A673 (cell line): Measurements from ENCODE around the gene DUSP18. TPM values are rescaled to one million over a fixed set of nuclear protein-coding genes. Genes with fewer than 3 reads are reported as not detected.

Experiments used
- BruUV-seq: library from RNA; stranded (reverse); fragments of 400-500 nt; replicated peaks from 2 replicates; lab custom pipeline; 2021; lab: Mats Ljungman, UMichigan
- CTCF ChIA-PET: fragments of 300-600 bp; sonication (Branson Sonifier 250); formaldehyde crosslinking; loops from one replicate; lab custom pipeline; 2022; ENCODE audit warnings: antibody characterized with exemption; lab: Charles Lee
- POLR2A ChIA-PET: fragments of 300-600 bp; sonication (Branson Sonifier 250); formaldehyde crosslinking; loops from one replicate; lab custom pipeline; 2022; ENCODE audit warnings: antibody characterized with exemption; ENCODE audit not compliant: low non-redundant PET; lab: Charles Lee
- DNase-seq: peaks from one replicate; pipeline ENCODE4 v3.0.0-alpha.2; 2015; ENCODE audit warnings: low spot score
- H3K27ac ChIP-seq: fragments of 200-600 bp; sonication (generic); 2 replicates; pipeline ENCODE4 v1.5.1; 2016; ENCODE audit warnings: mixed run types, low read depth, mild to moderate bottlenecking, mixed read lengths, antibody characterized with exemption, low read length; ENCODE audit not compliant: poor library complexity, severe bottlenecking
- H3K27me3 ChIP-seq: fragments of 200-600 bp; sonication (generic); replicated peaks from 2 replicates; pipeline ENCODE4 v1.6.1; 2017; ENCODE audit warnings: mixed run types, low read depth, mild to moderate bottlenecking, mixed read lengths, antibody characterized with exemption, low read length; ENCODE audit not compliant: insufficient read depth, poor library complexity
- H3K36me3 ChIP-seq: fragments of 200-600 bp; sonication (generic); 2 replicates; pipeline ENCODE4 v1.6.1; 2016; ENCODE audit warnings: mixed run types, mild to moderate bottlenecking, mixed read lengths, antibody characterized with exemption, low read length; ENCODE audit not compliant: insufficient read depth, poor library complexity, severe bottlenecking
- H3K4me1 ChIP-seq: fragments of 200-600 bp; sonication (generic); 2 replicates; pipeline ENCODE4 v1.6.1; 2017; ENCODE audit warnings: mixed run types, mild to moderate bottlenecking, mixed read lengths, antibody characterized with exemption, low read length; ENCODE audit not compliant: insufficient read depth, poor library complexity, severe bottlenecking
- H3K4me3 ChIP-seq: fragments of 200-600 bp; sonication (generic); 2 replicates; pipeline ENCODE4 v1.5.1; 2016; ENCODE audit warnings: low read depth, mixed run types, mild to moderate bottlenecking, mixed read lengths, low read length; ENCODE audit not compliant: poor library complexity, severe bottlenecking
- H3K9me3 ChIP-seq: fragments of 200-600 bp; sonication (generic); 2 replicates; pipeline ENCODE4 v1.6.1; 2016; ENCODE audit warnings: mixed run types, low read depth, mild to moderate bottlenecking, mixed read lengths, antibody characterized with exemption, low read length; ENCODE audit not compliant: poor library complexity, severe bottlenecking
- EZH2 ChIP-seq: fragments of 200-600 bp; sonication (generic); IDR thresholded peaks from 2 replicates; pipeline ENCODE4 v1.6.1; 2017; ENCODE audit warnings: borderline replicate concordance, low read depth, mild to moderate bottlenecking, mixed read lengths, antibody characterized with exemption, low read length; ENCODE audit not compliant: poor library complexity, severe bottlenecking
- intact Hi-C: fragments of 100-400 bp; cut with micrococcal nuclease; formaldehyde crosslinking; loops from one replicate; pipeline ENCODE4 v1.10.0; 2022; ENCODE audit not compliant: unreplicated experiment
- total RNA-seq: library from RNA; stranded (reverse); gene quantifications from 2 replicates; pipeline ENCODE4 v1.2.3, GENCODE V29; 2021
- TF ChIP-seq, protein P1 (sequence below): fragments of 300-800, 200-600 bp; sonication (generic); conservative IDR thresholded peaks from 2 replicates; pipeline ENCODE4 v1.5.1; 2017; ENCODE audit warnings: low read depth, mild to moderate bottlenecking, antibody characterized with exemption, low read length, moderate library complexity, mixed read lengths

DUSP18 gene
- total RNA-seq, 1 experiment from 2014 or later = 5.2 TPM

DNA sequence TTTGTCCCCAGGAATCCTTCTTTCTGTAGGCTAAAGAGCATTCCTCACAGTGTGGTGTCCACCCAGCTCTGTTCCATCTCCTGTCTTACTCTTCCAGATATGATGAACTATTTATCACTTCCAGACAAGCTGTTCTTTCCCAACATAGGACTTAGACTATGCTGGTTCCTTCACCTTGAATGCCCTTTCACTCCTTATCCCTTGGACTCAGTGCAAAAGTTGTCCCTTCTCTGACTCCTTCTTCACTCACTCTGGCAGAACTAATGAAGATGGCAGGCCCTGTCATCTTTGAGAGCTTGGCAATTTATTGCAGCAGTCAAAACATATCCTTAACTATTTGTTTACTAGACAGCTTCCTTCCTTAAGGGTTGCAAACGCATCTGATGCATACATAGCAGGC lies 23.5 kb upstream of the DUSP18 start:
- H3K4me1 ChIP-seq = peaks cover 5% of the 10 kb centered on the region
- no peak for TF ChIP-seq EZH2
- ChIA-PET CTCF (no interaction called here), POLR2A (no interaction called here)
- H3K9me3 ChIP-seq = no peaks in the 10 kb centered on the region
- intact Hi-C loops = no loop called here
- DNase-seq = no peak
- H3K4me3 ChIP-seq = no peak overlapping the region
- no peaks in the 10 kb centered on the region for H3K36me3 ChIP-seq
- no TSS peak for BruUV-seq
- H3K27me3 ChIP-seq = no peaks in the 10 kb centered on the region
- H3K27ac ChIP-seq = no peak overlapping the region

DNA sequence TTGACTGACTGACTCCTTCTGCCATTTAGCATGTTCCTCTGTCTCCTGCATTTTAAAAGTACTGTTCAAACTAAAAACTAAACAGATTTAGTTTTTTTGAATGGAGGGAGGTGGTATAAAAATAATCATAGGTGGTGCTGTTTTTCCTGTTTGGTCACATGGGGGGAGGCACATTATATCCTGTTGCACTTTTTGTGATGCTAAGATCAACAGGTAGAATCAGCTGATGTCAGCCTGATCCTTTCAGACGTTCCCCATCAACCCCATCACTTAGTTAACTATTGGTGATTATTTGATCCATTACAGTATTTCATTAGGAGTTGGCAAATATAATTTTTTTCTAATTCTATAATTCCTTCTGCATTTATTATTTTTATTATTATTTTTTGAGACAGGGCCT lies 21.9 kb upstream of the DUSP18 start:
- no peak overlapping the region for H3K4me3 ChIP-seq
- POLR2A ChIA-PET = interaction anchor here (0.6 kb wide), 1 partner anchor 184 kb away, joined by 3 read pairs; no protein-coding TSS in a partner anchor
- DNase-seq = no peak
- H3K27me3 ChIP-seq = no peaks in the 10 kb centered on the region
- H3K27ac ChIP-seq = no peak overlapping the region
- no peaks in the 10 kb centered on the region for H3K4me1 ChIP-seq
- no TSS peak for BruUV-seq
- no peaks in the 10 kb centered on the region for H3K36me3 ChIP-seq
- intact Hi-C loops = no loop called here
- H3K9me3 ChIP-seq = no peaks in the 10 kb centered on the region
- no peak for TF ChIP-seq EZH2
- TF ChIP-seq, protein P1, sequence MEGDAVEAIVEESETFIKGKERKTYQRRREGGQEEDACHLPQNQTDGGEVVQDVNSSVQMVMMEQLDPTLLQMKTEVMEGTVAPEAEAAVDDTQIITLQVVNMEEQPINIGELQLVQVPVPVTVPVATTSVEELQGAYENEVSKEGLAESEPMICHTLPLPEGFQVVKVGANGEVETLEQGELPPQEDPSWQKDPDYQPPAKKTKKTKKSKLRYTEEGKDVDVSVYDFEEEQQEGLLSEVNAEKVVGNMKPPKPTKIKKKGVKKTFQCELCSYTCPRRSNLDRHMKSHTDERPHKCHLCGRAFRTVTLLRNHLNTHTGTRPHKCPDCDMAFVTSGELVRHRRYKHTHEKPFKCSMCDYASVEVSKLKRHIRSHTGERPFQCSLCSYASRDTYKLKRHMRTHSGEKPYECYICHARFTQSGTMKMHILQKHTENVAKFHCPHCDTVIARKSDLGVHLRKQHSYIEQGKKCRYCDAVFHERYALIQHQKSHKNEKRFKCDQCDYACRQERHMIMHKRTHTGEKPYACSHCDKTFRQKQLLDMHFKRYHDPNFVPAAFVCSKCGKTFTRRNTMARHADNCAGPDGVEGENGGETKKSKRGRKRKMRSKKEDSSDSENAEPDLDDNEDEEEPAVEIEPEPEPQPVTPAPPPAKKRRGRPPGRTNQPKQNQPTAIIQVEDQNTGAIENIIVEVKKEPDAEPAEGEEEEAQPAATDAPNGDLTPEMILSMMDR = no peak
- CTCF ChIA-PET = no interaction called here

- intact Hi-C loops = no loop called here
- Histone ChIP-seq H3K4me1 (no peaks in the 10 kb centered on the region), H3K27me3 (no peaks in the 10 kb centered on the region), H3K36me3 (no peaks in the 10 kb centered on the region), H3K9me3 (no peaks in the 10 kb centered on the region), H3K27ac (no peak overlapping the region), H3K4me3 (no peak overlapping the region)
- DNase-seq = no peak
- TF ChIP-seq, protein P1 = no peak
- no peak for TF ChIP-seq EZH2
- ChIA-PET CTCF (no interaction called here), POLR2A (no interaction called here)
- no TSS peak for BruUV-seq
Measured at GRCh38 chr22:30687358-30687757, 19.7 kb upstream of the DUSP18 start.

DNA sequence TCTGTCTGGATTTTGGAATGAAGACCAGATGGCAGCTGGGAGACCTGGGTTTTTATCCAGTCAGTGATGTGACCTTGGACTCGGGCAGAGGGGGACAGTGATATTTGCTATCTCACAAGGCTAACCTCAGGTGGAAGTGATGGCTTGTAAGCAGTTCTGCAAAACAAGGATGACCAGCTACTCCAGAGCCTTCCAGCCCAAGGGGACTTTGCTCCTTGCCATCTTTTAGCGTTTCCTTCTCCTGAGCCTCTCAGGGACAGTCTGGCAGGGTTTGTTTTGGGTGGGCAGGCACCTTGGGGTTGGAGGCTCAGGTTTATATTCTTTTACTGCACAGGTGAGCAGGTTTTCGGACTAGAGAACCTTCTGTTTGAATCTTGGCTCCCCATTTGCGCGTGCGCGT lies 17.5 kb upstream of the DUSP18 start:
- H3K9me3 ChIP-seq = no peaks in the 10 kb centered on the region
- DNase-seq = no peak
- BruUV-seq = no TSS peak
- POLR2A ChIA-PET = no interaction called here
- H3K36me3 ChIP-seq = no peaks in the 10 kb centered on the region
- no peaks in the 10 kb centered on the region for H3K27me3 ChIP-seq
- H3K4me1 ChIP-seq = no peaks in the 10 kb centered on the region
- TF ChIP-seq EZH2 = no peak
- TF ChIP-seq, protein P1 = no peak
- CTCF ChIA-PET = no interaction called here
- H3K27ac ChIP-seq = no peak overlapping the region
- intact Hi-C loops = no loop called here
- H3K4me3 ChIP-seq = no peak overlapping the region
